SK-N-DZ (cell line): ENCODE data around the gene PIP5K1B.
"Not testable (repeated sequence)": the region's sequence is repeated elsewhere in the genome, so short reads cannot be mapped to it uniquely, and the experiment has no call there.

Source experiments
- DNase-seq: peaks from one replicate; pipeline ENCODE4 v3.0.0-alpha.2; 2015; ENCODE audit warnings: low spot score

The PIP5K1B gene

DNA sequence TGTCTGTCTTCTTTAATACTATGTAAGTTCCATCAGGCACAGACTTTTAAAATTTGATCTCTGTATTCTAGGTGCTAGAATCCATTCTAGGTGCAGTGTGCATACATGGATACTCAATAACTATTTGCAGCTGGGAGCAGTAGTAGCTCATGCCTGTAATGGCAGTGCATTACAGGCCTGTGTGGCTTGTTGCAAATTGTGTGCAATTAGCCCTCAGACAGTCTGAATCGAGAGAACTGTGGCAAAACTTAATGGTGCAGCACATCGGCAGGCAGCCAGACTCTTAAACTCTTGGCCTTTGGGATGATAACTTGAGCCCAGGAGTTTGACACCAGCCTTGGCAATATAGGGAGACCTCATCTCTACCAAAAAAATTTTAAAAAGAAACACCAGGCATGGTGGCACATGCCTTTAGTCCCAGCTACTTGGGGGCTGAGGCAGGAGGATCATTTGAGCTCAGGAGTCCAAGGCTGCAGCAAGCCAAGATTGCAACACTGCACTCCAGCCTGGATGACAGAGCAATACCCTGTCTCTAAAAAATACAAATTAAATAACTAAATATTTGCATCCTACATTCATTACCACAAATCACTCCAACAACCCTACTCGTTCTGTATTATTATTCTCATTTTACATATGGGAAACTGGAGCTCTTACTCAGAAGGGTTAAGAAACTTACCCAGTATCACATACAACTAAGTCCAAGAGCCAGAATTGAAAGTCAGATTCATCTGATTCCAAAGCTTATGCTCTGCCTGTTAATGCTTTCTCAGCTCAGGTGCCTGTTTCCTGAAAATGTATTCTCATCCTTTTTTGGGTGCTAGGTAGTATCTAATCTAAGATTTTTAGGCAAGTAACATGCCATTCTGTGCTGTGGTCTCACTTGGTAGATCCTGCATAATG lies 278.7 kb downstream of the PIP5K1B start:
- DNase-seq = no peak

DNA sequence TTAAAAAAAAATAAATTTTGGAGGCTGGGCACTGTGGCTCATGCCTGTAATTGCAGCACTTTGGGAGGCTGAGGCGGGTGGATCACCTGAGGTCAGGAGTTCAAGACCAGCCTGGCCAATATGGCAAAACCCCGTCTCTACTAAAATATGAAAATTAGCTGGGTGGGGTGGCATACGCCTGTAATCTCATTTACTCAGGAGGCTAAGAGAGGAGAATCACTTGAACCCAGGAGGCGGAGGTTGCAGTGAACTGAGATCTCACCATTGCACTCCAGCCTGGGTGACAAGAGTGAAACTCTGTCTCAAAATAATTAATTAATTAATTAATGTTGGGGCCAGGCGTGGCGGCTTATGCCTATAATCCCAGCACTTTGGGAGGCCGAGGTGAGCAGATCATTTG lies 281.9 kb downstream of the PIP5K1B start:
- DNase-seq = not testable (repeated sequence)

DNA sequence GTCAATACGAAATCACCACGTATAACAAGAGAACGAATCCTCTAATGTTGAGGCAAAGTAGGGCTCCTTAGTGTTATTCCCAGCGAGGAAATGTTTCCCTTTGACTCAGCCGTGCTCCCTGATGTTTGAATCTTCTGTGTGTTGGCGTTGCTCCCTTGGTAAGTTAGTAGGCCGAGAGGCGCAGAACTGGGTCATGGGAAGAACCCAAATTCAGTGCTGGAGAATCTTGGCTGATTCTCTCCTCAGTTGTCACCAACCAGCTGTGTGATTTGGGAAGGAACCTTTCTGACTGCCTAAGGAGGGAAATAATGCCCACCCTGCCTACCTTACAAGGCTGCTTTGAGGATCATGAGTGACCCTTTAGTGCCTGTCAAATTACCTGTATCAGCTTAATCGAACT lies 286.4 kb downstream of the PIP5K1B start:
- no peak for DNase-seq

DNA sequence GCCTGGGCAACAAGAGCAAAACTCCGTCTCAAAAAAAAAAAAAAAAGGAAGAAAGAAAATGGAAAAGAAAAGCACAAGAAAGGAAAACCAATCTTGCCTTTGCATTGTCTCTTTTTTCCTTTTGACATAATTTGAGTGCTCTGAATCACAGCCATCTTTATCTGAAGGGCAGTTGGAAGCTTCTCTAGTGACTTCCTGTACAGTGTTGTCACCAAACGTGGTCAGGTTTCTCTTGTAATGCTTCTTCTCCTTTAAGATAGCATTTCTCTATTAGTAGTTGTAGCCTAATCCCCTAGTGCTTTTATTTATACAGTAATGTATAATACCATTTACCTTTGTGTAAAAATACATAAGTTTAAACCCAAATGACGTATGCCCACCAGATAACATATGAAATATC lies 290.7 kb downstream of the PIP5K1B start:
- no peak for DNase-seq

DNA sequence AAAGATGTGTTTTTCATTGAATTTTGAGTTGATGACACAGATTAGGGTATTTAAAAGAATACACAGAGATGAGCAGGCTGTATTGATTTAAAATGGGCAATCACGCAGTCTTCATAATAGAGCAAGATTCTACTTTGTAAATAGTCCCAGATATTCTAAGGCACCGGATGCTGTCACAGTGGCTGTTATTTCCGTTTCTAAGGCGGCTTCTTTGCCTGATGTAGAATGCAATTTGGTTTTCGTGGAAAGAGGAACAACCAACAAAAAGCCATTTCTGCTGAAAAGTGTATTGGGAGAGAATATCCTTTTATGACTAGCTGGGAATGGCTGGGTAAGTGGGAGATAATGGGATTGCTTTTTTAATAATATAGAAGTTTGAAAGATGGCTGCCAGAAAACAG lies 291.4 kb downstream of the PIP5K1B start:
- DNase-seq = no peak

DNA sequence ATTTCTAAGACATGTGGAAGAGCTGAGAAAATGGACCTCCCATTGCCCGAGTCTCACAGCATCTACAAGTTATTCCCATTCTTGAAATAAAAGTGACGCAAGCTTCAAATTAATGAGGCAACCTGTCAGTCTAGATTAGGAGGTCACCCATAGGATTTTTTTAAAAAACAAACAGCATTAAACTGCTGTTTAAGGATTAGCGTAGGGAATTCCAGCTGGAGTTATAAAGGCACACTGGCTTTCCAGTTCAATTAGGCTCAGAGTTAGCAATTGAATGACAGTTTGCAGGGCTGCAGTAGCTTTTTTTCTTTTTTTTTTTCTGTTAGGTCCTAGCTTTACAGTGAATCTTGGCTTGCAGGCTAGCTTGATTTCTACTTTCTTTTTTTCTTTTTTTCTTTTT lies 292.6 kb downstream of the PIP5K1B start:
- no peak for DNase-seq

DNA sequence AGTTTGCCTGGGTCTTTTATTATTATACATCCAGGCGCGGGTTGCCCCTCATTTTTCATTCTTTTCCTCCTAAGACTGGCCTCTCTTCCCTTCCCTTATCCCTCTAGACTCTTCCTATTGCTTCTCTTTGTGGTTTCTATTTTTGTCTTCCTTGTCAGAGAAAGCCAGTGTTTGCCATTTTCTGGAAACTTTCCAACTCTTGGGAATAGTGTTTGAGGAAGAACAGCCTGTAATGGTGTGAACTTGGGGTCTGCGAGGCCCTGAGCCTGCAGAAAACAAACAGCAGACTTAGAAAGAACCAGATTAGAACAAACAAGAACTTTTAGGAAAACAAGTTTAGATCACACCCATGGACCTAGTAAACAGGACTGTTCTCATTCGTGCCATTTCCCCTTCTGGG lies 293.3 kb downstream of the PIP5K1B start:
- DNase-seq = no peak

DNA sequence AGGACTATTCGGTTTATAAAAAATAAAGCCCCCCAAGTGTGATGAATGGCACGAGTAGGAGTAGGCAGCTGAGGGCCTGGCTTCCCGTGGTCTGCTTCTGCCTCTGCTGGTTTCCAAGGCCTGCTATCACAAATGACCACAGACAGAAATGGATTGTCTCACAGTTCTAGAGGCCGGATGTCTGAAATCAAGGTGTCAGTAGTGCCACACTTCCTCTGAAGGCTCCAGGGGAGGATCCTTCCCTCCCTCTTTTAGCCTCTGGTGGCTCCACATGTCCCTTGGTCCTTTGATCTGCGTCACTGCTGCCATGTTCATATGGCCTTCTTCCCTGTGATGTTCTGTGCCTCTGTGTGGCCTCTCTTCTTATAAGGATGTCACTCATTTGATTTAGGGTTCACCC lies 293.8 kb downstream of the PIP5K1B start:
- DNase-seq = no peak

DNA sequence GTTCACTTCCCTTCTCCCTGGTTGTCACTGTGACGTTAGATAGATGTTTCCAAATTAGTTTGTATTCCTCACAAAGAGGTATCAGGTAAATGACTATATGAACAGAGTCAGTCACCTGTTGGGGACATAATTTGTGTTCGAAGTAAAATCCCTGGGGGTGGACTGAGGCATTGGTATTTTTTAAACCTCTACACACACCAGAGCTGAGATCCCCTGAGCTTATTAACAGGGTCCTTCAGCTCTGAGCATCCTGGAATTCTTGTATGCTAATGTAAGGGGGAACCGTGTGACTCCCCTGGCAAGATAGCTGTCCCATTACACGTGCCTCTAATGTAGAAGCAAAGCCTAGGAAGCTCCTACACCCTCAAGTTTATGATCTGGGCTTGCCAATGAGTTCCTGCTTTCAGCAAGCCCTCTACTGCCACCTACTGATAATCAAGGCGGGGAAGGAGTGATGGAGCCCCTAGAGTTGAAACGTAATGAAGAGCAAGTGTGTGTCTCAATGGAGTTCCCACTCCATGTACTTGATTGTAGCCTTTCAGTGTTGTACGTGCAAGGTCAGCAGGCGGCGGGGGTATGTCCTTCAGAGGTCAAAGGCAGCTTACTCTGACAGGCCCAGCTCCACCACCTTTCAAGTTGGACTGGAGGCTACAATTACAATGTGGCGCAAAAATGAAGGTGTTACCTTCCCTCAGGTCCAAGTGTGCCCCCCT lies 294.5 kb downstream of the PIP5K1B start:
- DNase-seq = peak; percentile 59

DNA sequence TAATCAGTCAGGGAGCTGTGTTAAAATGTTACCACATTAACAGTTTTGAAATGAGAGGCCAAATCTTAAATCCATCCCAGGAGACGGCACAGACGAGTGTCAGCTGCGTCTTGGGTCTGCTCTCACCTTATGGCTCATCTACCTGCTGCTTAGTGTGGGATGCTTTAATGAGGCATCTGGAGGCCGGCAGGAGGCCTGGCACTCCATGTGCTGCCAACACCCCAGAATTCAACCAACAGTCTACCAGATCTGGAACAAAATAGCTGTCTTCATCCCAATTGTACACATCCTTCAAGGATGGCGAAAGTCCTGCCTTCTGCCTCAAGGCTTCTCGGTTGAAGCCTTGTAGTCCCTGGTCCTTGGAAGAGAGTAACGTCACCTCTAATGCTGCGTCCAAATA lies 296.9 kb downstream of the PIP5K1B start:
- DNase-seq = no peak

DNA sequence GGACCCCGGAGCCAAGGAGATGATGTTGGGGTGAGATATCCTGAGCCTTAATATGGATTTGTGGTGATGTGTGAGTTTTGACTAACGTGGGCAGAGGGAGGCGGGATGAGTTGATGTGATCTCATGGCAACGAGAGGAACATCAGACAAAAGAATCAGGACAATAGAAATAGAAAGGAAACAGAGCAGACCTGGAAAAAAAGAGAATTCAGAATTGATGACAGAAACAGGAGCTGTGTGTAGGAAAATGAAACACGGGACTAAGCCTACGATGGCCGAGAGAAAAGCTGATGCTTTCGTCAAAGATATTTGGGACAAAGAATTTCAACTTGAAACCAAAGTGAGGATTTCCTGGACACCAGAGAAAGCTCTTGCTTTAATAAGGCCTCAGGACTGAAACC lies 298.0 kb downstream of the PIP5K1B start:
- DNase-seq = no peak

DNA sequence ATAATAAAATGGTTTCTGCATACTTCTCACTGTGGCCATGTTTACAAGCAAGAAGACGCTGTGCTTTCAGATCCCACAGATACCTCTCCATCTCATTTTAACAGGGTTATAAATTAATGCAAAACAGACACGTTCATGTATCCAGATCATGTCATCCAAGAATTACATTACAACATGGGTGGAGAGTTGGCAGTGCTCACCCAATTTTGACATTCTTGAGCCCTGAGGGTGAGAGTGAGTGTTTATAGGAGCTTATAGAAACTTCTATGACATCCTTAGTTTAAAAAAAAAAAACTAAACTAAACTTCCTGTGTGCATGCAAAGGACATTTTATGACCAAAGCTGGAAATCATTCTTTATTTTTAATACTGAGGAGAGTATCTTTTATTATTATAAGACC lies 299.8 kb downstream of the PIP5K1B start:
- no peak for DNase-seq

DNA sequence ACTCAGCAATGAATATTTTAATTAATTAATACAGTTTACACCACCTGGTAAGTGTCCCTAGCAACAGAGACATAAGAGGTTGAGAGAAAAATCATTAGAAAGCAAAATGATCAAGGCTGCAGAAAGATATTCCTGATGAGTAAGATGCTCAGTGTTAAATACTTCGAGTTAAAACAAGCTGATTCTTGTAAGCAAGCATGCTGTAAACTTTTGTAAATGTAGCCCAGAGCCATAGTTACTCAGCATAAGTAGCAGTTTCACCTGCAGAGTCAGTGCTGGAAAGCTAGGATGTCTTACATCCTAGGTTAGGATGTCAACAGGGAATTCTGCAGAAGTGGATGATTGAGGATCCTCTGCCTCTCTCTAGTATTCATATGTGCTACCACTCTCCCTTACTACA lies 304.7 kb downstream of the PIP5K1B start:
- no peak for DNase-seq

DNA sequence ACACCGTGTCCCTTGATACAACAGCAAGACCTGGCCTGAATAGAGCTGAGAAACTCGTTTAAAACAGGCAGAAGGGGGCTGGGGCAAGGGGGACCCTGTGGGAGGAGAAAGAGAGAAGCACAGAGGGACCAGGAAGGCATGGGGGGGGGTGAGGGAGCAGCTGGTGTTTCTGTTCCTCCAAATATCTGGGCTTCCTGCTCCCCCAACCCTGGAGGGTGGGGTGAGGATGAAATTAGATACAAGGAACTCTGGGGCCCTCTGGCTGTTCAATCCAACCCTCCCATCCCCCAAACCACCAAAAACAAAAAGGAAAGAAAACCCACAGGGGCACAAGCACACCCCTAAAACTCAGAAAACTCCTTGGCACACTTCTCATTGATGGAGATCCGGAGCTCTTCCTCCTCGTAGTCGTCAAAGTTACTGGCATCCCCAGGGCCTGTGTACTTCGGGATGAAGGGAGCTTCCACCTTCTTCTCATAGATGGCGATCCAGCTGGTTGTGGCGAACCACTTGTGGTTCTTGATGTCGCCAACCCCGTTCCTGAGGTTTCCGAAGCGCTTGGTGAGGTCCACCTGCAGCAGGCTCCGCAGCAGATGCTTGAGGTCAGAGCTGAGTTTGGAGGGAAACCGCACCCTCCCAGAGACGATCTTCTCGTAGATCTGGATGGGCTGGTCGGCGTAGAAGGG lies 307.8 kb downstream of the PIP5K1B start:
- DNase-seq = no peak

DNA sequence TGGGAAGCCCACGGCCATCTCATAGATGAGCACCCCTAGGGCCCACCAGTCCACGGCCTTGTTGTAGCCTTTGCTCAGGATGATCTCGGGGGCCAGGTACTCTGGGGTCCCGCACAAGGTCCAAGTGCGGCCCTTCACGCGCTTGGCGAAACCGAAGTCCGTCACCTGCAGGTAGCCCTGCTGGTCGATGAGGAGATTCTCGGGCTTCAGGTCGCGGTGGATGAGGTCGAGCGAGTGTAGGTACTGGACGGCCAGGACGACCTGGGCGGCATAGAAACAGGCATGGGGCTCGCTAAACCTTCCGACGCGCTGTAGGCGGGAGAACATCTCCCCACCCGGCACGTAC lies 308.3 kb downstream of the PIP5K1B start:
- no peak for DNase-seq

DNA sequence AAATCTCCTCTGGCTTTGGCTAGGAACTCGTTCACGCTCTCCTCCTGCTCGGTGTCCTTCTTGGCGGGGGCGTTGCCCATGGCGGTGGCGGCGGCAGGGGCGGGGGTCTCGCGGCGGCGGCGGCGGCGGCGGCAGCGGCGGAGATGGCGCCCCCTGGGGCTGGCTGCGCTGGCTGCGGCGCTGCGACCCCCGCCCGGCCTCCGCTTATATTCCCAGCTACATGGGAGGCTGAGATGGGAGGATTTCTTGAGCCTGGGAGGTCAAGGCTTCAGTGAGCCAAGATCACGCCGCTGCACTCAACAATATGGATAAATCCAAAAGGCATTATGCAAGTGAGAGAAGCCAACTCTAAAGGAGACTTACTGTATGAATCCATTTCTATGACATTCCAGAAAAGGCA lies 309.0 kb downstream of the PIP5K1B start, which contains the start of gene PRKACG:
Gene PRKACG, minus strand, starts transcription at position 101 of the 400 bp plus-strand sequence. Its CDS starts 21 bp downstream, at position 80.
- DNase-seq = no peak

DNA sequence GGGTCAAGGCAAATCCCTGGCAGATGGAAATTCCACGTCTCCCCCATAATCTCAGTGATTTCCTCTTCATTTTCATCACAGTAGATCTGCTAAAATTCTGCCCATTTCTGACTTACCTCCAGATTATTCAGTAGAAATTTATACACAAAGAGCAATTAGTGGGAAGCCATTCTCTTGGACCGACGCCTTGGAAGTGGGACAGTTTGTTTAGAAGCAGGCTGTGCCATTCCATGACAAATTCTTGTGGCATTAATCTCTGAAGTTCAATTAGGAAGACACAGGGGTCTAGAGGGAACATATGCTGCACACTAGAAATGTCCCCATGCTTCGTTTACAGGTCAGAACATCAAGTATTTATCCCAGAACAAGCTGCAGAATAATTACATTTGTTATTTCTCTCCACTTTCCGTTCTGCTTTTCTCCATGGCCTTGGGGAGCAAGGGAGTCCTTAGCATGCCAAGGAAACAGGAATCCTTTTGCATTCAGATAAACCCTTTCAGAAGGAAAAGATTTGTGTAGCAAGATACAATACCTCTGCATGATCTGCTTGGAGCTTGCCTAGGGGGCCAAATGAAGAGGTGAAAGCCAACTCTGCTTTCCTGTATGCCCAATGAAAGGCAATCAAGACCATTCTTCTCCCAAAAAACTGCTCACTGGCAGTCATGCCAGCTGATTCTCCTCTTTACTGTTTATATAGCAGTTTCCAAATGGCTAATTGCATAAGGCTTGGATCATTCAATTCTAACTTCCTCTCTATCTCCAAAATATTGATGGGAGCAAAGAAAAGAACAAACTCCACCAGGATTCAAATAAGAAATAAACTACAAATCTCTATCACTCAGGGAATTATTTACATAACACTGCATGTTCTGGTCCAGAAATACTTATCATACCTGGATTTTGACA lies 311.4 kb downstream of the PIP5K1B start:
- no peak for DNase-seq

DNA sequence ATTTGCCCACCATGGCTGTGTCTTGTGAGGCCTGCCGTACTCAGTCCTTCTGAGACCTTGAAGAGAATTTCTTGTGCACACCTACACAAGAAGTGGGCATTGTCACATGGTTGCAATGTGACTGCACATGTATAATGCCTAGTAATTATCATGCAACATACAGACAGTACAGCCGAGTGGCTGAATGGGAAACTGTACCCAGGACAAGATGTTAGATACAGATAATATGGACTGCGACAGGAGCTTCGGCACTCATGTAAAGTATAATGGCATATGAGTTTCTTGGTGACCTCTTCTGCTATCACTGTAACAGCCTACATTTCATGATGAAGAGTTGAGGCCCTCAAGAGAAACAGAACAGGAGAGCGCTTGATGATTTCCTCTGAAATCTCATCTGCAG lies 313.7 kb downstream of the PIP5K1B start:
- DNase-seq = no peak

DNA sequence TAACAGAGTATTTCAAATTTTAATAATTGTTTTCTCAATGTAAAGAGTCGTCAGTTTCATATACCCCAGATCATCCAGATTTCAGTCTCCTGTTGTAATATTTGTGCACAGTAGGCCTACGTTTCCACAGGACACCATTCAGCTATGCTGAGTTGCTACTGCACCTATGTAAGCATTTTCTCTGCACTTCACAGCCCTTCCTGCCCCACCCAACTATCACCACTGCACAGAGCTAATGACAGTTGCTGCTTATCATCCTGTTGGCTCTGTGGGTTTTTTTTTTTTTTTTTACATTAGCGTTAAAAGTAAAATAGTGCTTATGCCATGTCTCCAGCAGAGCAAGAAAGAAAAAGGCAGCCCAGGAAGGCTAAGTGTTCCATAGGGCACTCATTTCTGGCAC lies 314.8 kb downstream of the PIP5K1B start:
- DNase-seq = no peak

DNA sequence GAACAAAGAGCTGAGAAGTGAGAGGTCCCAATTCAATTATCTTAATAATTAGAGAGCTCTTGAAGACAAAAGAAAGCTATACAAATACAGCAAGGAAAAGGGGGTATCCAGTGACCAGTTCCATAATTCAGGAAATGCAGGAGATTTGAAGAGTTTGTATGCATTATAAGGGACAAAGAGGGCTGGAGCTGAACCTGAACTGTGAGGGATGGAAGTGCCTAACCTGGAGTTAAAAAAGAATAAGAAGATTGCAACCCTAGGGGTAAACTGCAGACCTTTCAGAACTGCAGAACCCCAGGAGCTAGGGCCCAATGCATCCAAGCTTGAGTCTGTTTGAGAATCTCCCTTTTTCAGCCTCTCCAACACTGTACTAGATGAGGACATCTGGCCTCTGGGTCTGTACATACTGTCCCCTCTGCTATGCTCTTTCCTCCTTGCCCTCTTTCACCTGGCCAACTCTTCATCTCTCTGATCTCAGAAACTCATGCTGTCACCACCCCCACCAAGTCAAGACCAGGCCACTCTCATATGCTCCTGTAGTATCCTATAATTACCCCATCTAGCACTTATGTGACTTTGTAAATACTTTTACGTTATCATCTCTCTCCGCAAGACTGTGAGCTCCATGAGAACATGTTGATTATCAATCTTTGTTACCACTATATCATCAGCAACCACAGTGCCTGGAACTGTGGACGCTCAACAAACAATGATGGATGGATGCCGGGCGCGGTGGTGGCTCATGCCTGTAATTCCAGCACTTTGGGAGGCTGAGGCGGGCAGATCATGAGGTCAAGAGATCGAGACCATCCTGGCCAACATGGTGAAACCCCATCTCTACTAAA lies 315.5 kb downstream of the PIP5K1B start:
- DNase-seq = no peak
